Type B pancreatic cell (in vitro differentiated cells): Measurements from ENCODE around the gene ZBTB3. TPM values are rescaled to one million over a fixed set of nuclear protein-coding genes. Genes with fewer than 3 reads are reported as not detected.
"Not testable (repeated sequence)": the region's sequence is repeated elsewhere in the genome, so short reads cannot be mapped to it uniquely, and the experiment has no call there.

ENCODE experiments used
- DNase-seq: peaks from one replicate; pipeline ENCODE4 v3.0.0; 2021; ENCODE audit warnings: mixed read lengths; ENCODE audit not compliant: unreplicated experiment; ENCODE audit errors: extremely low spot score
- H3K27ac Mint-ChIP-seq: 2 replicates; pipeline ENCODE4 v1.8.0; 2021; ENCODE audit warnings: mild to moderate bottlenecking, mixed read lengths
- H3K27me3 Mint-ChIP-seq: 2 replicates; pipeline ENCODE4 v1.8.0; 2021; ENCODE audit warnings: mixed read lengths
- H3K36me3 Mint-ChIP-seq: 2 replicates; pipeline ENCODE4 v1.8.0; 2021; ENCODE audit warnings: mixed read lengths
- H3K4me1 Mint-ChIP-seq: one replicate; pipeline ENCODE4 v1.8.0; 2021; ENCODE audit warnings: mixed read lengths; ENCODE audit not compliant: unreplicated experiment
- H3K4me3 Mint-ChIP-seq: 2 replicates; pipeline ENCODE4 v1.8.0; 2021; ENCODE audit warnings: mild to moderate bottlenecking, mixed read lengths
- H3K9me3 Mint-ChIP-seq: 2 replicates; pipeline ENCODE4 v1.8.0; 2021; ENCODE audit warnings: mixed read lengths
- CTCF ChIP-seq: fragments of 200-600 bp; sonication (generic); conservative IDR thresholded peaks from 2 replicates; pipeline ENCODE4 v1.5.0; 2021; ENCODE audit warnings: antibody characterized with exemption, mild to moderate bottlenecking
- total RNA-seq: library from RNA; stranded (reverse); gene quantifications from 2 replicates; pipeline ENCODE4 v1.2.1, GENCODE V29; 2021; ENCODE audit warnings: low replicate concordance

Gene ZBTB3
- total RNA-seq, 1 donor from 2014 or later, result 10.1 TPM

GRCh38 chr11:62755086-62755615 lies 1.2 kb upstream of the ZBTB3 start:
- peak overlapping the region; percentile 74 for H3K4me3 Mint-ChIP-seq
- H3K4me1 Mint-ChIP-seq, result peaks cover 10% of the 10 kb centered on the region
- no peaks in the 10 kb centered on the region for H3K9me3 Mint-ChIP-seq
- H3K27ac Mint-ChIP-seq, result no peak overlapping the region
- no peak for DNase-seq
- no peak for TF ChIP-seq CTCF
- no peaks in the 10 kb centered on the region for H3K27me3 Mint-ChIP-seq
- H3K36me3 Mint-ChIP-seq, result peaks cover 5% of the 10 kb centered on the region

GRCh38 chr11:62752994-62753735 lies 795 bp downstream of the ZBTB3 start:
- Mint-ChIP-seq H3K36me3 (peaks cover 10% of the 10 kb centered on the region), H3K27me3 (no peaks in the 10 kb centered on the region), H3K9me3 (no peaks in the 10 kb centered on the region), H3K27ac (peak overlapping the region; percentile 96), H3K4me1 (peaks cover 10% of the 10 kb centered on the region), H3K4me3 (peak overlapping the region; percentile 100)
- DNase-seq, result no peak
- no peak for TF ChIP-seq CTCF

GRCh38 chr11:62752177-62752785 lies 1.7 kb downstream of the ZBTB3 start:
- Mint-ChIP-seq H3K9me3 (no peaks in the 10 kb centered on the region), H3K27ac (no peak overlapping the region), H3K4me3 (peak overlapping the region; percentile 36)

GRCh38 chr11:62749931-62750330 lies 4.0 kb downstream of the ZBTB3 start:
- H3K9me3 Mint-ChIP-seq, H3K27ac Mint-ChIP-seq: not testable (repeated sequence)

More at GRCh38 chr11:62752177-62752785, 1.7 kb downstream of the ZBTB3 start:
- no peaks in the 10 kb centered on the region for H3K27me3 Mint-ChIP-seq
- H3K4me1 Mint-ChIP-seq, result peaks cover 10% of the 10 kb centered on the region
- no peak for TF ChIP-seq CTCF
- DNase-seq, result no peak
- peaks cover 14% of the 10 kb centered on the region for H3K36me3 Mint-ChIP-seq

GRCh38 chr11:62747475-62748160 lies 6.3 kb downstream of the ZBTB3 start:
- no peak overlapping the region for H3K27ac Mint-ChIP-seq
- H3K4me3 Mint-ChIP-seq, result no peak overlapping the region
- no peaks in the 10 kb centered on the region for H3K9me3 Mint-ChIP-seq
- no peaks in the 10 kb centered on the region for H3K4me1 Mint-ChIP-seq
- H3K27me3 Mint-ChIP-seq, result no peaks in the 10 kb centered on the region
- DNase-seq, result no peak
- TF ChIP-seq CTCF, result no peak
- H3K36me3 Mint-ChIP-seq, result peaks cover 8% of the 10 kb centered on the region

More at GRCh38 chr11:62749931-62750330, 4.0 kb downstream of the ZBTB3 start:
- DNase-seq, H3K4me1 Mint-ChIP-seq, H3K4me3 Mint-ChIP-seq, H3K27me3 Mint-ChIP-seq: not testable (repeated sequence)
- peaks cover 14% of the 10 kb centered on the region for H3K36me3 Mint-ChIP-seq

- H3K27ac Mint-ChIP-seq, result no peak overlapping the region
- no peak overlapping the region for H3K4me3 Mint-ChIP-seq
- H3K9me3 Mint-ChIP-seq, result no peaks in the 10 kb centered on the region
- H3K27me3 Mint-ChIP-seq, result no peaks in the 10 kb centered on the region
- H3K4me1 Mint-ChIP-seq, result no peaks in the 10 kb centered on the region
- H3K36me3 Mint-ChIP-seq, result peaks cover 17% of the 10 kb centered on the region
- no peak for DNase-seq
- TF ChIP-seq CTCF, result no peak
These were observed 16.8 kb downstream of the ZBTB3 start for GRCh38 chr11:62737196-62737595.
